NCI-H2081 (cell line): ENCODE data around the gene MAT2B.
"Not testable (repeated sequence)": the region's sequence is repeated elsewhere in the genome, so short reads cannot be mapped to it uniquely, and the experiment has no call there.

ENCODE experiments used
- DNase-seq, 2 experiments: peaks; one replicate each; lab custom pipeline; 2025; lab: John Stamatoyannopoulos, UW

The MAT2B gene

DNA sequence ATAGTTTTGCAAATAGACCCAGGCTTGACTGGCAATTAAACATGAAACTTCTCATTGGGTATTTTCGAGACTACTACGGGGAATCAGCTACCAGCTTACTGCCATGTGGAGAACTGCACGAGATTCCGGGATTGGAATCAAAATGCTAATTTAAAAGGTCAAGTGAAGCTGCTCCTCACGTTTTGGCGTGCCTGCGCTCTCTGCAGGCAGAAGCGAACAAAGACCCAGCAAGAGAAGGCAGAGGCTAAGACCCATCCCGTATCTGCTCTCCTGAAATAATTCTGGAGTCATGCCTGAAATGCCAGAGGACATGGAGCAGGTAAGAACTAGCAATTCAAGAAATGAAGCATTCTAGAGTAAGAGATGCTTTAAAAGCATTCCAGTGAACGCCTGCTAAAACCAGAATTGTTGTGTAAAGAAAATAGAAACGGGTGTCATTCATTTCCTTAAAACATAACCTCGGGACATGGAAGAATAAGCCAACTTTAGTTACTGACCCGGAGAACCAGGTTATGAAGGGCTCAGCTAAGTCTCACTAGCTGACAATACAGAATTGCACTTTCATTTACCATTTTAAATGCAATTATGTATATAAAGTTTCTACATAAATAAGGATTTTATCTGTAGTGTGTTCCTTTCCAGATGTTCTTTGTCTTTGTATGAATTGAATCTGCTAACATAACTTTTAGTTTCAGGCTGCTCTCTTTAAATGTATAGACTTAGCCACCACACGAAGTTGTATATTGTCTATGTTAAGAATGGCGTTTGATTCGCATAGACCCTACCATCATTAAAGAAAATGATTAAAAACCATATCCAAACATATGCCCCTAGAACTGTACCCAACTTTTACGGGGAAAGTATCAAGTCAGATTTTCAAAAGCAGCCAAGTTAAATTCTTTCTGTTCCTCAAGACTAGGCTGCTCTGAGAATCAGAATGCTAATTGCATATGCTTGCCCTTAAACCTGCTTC lies 2.0 kb upstream of the MAT2B start:
- DNase-seq = no peak

DNA sequence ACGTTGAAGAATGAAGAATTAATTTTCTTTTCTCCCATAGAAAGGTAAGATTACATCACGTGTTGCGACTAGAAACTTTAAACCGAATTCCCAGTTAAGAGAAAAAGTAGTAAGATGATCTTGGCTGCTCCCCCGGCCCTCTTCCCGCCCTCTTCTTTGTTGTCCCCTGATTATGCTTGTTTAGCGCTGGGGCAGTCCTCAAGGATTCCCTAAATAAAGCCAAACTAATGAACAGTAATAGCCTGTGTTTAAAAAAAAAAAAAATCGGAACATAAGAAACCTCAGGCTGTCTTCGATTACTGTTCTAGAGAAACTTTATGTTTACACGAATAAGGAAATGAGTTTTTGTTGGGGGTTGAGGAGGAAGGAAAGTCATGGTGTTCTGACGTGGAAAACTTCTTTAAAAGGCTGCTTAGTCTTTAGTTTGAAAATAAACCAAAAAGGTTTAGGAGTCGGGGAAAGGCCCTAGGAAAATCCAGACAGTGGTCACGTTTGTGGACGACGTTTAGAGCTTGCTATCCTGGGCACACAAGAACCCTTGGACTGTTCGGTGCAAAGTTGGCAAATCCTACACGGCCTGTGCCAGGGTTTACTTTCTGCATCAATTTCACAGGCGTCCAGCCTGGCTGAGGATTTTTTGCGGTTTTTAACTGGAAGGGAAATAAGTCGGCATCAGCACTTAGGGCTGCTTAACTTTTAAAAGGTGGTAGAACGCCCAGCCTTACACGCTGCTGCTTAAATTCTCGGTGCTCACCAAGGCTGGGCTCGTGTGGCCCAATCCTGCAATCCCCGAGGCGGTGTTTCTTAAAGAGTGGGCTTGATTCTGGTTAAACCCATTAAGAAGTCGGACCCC lies 1.1 kb upstream of the MAT2B start:
- no peak for DNase-seq

DNA sequence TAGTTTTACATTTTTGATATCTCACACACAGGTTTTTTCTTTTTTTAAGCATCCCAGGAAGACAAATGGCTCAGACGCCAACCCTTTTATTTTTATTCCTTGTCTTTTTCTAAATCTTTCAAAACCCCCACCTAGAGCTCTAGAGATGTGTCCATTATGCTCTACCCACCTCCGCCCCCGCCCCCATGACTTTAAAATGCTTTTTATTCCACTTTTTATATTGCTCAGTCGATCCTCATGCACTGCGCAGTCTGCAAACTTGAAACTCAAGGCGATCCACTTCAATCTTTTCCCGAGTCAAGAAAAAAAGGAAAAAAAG lies 411 bp upstream of the MAT2B start:
- no peak for DNase-seq

DNA sequence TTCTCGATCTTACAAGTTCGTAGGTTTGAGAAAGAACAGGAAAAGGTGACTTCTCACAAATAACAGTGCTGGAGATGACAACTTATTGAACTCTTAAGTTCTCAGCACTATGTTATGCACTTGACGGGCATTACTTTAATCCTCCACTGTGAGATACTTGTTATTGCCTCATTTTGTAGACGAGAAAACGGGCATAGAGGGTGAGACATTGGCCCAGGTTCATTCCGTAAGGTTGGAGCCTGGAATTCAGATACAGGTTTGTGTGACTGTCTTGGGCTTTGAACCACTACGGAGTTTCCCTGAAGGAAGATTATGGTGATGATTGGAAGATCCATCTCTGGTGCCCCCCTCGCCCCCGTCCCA lies 657 bp downstream of the MAT2B start:
- no peak for DNase-seq

DNA sequence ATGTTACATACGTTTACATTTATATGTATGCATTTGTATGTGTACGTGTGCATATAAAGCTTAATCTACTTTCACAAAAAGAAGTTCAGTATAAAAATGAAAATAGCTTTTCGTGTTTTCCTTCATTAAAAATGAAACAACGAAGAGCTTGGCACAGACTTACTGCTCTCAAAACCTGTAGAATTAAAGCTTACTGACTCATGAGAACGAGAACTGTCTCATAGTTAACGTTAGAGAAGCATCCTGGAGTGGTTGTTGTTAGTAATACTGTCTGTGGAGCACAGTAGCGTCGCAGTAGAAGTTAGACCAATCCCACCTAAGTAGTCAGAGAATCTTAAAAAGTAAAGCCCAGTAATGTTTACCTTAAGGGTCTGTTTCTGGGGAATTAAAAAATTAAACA lies 1.3 kb downstream of the MAT2B start:
- no peak for DNase-seq

DNA sequence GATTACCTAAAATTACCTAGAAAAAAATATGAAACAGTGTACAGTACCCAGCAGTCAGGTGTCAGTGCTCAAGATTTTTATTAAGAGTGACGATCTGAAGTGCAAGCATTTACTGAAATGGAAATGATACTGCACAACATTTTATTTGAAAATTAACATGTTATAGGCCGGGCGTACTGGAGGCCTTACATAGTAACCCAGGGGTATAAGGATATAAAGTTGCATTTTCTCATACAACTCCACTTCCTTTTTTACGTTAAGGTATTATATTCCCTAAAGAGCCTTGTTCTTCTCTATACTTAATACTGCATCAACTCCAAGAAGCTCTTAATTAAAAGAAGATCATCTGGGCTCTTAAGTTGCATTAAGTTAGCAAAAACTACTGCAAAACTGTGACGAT lies 3.3 kb downstream of the MAT2B start:
- no peak for DNase-seq

DNA sequence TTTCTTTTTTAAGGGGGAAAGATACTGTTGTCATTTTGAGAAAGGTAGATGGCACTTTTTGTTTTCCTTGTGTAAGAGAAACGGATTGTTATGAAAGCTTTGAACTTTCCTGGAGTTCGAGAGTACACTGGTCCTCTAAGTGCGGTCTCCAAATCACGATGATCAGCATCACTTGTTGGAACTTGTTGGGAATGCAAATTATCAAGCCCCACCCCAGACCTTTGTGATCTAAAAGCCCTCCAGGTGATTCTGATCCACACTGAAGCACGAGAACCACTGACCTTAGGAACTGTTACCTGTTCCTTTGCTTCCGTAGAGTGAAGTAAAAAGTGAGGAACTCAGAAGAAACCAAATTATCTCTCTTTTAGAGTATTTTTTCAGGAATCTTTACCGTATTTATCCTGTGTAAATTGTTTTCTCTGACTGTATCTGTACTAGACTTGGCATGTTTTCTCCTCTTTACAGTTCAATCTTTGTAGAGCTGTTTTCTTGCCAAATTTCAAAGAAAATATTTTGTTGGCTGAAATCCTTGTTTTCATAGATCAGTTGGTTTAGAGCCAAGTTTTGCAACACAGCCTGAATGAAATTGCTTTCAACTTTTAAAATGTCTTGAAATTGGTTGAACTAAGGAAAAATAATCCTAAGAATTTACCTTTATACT lies 4.0 kb downstream of the MAT2B start:
- no peak for DNase-seq

DNA sequence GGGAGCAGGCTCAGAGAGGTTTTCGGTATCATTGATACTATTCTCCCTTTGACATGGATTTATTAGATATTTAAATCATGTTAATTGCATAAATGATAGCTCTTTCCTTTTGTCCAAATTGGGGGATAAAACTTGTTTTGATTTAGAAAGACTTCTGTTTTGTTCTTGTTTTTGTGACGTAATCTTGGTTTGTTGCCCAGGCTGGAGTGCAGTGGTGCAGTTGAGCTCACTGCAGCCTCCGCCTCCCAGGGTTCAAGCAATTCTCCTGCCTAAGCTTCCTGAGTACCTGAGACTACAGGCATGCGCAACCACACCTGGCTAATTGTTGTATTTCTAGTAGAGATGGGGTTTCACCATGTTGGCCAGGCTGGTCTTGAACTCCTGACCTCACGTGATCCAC lies 7.1 kb downstream of the MAT2B start:
- no peak for DNase-seq

DNA sequence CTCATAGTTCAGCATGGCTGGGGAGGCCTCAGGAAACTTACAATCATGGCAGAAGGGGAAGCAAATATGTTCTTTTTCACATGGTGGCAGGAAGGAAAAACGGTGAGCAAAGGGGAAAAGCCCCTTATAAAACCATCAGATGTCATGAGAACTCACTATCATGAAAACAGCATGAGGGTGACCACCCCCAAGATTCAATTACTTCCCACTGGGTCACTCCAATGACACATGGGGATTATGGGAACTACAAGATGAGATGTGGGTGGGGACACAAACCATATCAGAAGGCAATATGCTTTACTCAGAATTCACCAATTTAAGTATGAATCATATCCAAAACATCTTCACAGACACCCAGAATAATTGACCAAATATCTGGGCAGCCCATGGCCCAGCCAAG lies 19.7 kb downstream of the MAT2B start:
- DNase-seq = no peak

DNA sequence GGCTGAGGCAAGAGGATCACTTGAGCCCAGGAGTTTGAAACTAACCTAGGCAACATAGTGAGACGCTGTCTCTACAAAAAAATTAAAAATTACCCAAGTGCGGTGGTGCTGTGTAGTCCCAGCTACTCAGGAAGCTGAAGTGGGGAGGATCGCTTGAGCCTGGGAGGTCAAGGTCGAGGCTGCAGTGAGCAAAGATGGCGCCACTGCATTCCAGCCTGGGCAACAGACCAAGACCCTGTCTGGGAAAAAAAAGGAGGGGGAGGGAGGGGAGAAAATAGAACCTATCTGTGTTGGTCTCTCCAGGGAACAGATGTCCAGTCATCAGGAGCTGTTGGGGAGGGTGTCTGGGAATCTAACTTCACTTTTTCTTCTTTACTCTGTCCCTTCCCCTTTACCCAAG lies 24.3 kb downstream of the MAT2B start:
- DNase-seq = no peak

DNA sequence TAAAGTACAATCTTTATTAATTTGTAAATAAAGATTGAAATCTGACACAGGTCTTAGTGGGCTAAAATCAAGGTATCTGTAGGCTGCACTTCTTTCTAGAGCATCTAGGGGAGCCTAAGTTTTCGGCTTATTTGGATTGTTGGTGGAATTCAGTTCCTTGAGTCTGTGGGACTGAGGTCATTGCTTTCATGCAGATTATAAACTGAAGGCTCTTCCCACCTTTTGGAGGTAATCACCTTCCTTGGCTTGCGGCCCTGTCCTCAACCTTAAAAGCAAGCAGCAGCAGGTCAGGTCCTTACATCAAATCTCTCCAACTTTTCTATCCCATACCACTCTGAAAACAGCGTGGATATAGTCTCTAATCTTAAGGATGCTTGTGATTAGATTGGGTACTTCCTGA lies 25.9 kb downstream of the MAT2B start:
- DNase-seq = no peak

DNA sequence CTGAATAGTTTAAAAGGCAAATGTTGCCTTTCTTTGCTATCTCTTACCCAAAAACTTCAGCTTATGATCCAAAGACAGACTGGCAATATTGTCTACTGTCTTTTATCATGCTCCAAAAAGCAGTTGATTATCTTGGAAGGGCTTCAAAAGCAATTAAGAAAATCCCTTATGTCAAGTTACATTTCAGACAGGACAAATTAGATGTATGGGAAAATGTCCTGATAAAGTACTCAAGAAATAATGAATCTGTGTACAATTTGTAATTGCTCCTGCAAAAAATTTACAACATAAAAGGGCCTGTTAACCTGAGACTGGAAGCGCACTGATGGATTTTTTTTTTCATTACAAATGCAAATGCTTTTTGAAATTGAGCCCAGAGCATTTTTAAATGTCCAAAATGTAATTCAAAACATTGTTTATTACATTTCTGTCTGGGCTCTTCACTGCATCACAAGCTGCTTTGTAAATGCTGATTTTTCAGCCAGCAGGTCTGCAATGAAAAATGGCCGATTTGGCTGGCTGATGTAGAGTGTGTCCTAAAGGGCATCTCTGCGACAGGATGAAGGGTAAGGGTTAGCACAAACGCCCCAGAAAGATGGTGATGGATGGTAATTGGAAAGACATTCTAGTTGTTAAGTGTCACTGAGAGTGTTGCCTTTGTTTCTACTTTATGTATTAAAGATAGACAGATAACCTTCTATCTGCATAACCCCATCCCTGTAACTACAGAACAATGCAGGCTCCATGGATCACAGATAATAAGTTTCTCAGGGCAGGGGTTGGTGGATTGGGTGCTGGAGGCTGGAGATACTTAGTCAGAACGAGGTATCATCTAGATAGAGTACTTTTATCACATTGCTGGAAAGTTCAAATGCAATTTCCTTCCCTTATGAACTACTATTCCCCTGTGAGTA lies 27.0 kb downstream of the MAT2B start:
- peak in 1 of 2 experiments; percentile 25 for DNase-seq

DNA sequence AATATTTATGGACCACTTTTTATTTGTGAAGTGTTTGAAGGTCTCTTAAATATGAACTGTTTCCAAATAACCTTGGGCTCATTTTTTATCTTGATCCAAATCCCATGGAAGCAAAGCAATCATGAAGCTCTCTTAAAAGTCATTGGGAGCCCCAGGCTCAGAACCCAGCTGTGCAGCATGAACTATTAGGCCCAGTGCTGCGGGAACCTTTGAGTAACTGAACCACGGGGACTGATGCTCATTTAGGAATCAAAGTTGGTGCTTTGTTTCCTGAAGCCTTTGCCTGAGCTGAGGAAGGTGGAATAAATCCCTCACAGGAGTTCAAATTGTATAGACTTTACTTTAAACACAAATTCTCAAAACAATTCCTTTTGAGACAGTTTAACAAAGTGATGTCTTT lies 27.8 kb downstream of the MAT2B start:
- DNase-seq = no peak

DNA sequence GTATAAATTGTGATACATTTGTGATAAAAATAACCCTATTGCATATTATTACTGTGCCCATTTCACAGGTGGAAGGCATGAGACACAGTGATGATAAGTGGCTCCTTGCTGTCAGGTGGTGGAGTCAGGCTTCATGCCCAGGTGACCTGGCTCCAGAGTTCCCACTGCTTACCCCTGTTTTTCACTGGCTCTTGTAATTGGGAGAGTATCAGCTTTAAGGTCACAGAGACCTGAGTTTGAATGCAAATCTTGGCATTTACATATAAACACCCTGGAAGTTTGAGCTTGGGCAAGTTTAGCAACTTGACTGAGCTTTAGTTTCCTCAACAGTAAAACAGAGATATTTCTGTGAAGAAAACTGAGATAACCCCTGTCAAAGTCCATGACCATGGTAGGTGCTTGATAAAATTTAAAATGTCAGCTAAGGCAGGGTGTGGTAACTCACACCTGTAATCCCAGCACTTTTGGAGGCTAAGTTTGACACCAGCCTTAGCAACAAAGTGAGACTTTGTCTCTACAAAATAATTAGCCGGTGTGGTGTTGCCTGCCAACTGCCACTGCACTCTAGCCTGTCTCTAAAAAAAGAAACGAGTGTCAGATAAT lies 29.2 kb downstream of the MAT2B start:
- DNase-seq = no peak

DNA sequence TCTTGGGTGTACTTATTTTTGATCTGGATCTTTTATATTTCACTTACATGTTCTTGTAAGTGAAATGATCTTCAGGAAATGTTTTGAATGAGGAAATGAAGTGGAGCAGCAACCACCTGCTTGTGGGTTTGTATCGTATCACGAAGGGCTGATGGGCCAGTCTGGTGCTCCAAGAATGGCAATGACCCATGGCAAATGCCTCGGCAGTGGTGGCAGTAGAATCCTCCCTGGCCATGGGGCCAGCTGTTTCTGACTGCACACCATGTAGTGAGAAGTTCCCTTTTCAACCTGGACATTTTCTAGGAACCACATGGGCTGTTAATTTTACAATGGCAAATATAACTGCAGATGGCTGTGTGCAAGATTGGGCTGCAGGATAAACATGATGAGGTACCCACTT lies 29.9 kb downstream of the MAT2B start:
- no peak for DNase-seq

DNA sequence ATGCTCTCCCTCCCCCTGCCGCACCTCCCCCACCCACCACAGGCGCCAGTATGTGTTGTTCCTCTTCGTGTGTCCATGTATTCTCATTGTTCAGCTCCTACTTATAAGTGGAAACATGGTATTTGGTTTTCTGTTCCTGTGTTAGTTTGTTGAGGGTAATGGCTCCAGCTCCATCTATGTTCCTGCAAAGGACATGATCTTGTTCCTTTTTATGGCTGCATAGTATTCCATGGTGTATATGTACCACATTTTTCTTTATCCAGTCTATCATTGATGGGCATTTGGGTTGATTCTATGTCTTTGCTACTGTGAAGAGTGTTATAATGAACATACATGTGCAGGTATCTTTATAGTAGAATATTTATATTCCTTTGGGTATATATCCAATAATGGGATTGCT lies 31.0 kb downstream of the MAT2B start:
- not testable (repeated sequence) for DNase-seq

DNA sequence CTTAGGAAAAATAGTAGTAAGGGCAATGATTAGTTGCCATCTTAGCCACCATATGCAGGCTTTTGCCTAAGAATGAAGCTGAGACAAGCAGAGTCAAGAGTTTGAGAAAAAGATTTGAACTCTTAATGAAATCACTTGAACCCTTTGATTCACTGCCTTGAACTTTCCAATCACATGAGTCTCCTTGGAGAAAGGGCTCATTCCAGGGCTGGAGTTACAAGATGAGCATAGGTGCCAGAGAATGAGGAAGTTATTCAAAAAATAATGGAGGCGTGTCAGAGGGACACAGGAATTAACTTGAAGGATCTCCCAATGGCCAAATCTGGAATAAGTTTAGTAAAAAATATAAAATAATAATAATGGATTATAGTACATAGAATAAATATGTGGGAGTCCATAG lies 35.3 kb downstream of the MAT2B start:
- no peak for DNase-seq

DNA sequence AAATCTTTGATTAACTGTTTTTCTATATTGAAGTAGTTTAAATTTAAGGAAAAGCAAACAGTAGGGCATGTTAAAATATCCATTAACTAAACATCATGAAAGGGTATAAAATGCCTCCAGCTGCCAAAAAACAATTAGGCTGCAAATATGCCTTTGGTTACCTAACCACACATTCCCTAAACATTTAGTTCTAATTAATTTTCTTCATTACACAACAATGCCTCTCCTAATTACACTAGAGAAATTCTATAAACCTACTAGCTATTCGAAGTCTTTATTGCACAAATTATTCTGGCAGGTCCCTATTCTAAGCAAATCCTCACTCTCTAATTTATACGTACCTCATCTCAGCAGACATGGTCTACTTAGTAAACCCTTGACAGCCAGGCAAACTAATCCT lies 37.4 kb downstream of the MAT2B start:
- DNase-seq = no peak

DNA sequence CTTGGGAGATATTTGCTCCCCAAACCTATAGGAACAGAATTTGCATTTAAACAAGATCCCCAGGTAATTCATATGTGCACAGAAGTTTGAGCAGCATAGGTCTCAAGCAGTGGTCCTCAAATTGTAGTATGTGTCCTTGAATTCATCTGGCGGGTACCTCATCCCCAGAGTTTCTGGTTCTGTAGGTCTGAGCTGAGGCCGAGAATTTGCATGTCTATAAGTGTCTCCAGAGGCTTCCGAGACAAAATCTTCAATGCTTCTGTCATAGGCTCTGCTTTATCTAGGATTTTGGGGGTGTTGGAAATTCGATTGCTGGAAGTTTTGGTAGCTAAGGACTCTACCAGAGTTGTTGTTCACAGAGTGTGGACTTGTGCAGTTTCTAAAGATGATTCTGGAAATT lies 38.6 kb downstream of the MAT2B start:
- no peak for DNase-seq

DNA sequence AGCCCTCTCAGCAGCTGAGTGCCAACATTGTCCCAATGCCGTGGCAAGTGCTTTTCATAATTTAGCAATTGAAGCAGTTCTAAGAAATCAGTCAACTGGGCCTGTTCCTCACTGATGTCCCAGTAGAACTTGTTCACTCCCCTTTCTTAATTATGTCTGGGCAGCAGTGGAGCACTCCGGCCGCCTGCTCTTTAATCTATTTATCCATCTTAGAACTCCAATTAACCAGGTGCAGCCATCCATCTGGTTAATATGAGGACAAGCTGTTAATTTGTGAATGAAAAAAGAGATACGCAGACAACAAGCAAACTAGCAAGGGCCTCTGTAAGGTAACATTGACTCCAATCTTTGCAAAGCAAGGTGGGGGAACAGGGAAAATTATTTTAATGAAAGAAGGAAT lies 39.4 kb downstream of the MAT2B start:
- DNase-seq = no peak

DNA sequence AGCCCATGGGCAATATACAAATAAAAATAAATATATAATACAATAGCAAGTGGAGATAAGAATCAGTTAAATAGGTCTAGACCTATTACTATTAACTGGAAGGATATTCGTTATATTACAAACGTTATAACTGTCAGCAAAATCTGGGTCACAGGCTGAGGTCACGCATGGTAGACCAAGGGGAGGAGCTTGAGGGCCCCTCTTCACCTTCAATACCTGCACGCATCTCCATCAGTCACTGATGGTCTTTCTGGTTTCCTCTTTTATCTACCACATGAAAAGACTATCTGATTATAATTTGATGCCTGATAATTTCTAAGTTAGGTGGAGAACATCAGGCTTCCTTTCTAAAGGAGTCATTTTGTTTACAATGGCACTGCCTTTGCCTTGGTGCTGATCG lies 43.2 kb downstream of the MAT2B start:
- DNase-seq = no peak
